ENCODE results near the gene SUSD6.

- TF ChIP-seq CTCF (conservative IDR thresholded peaks at IDR 0.05) (no peak), EZH2 (IDR thresholded peaks at IDR 0.05; ENCODE audit: low read depth) (no peak)
These were observed 14.7 kb downstream of the SUSD6 start for GRCh38 chr14:69626132-69626500.

Data from PC-9 (cell line).